Esophagus mucosa (tissue), 1 donor: Measurements from ENCODE around the gene SGPP2. TPM values are rescaled to one million over a fixed set of nuclear protein-coding genes. Genes with fewer than 3 reads are reported as not detected.
"Not testable (repeated sequence)": the region's sequence is repeated elsewhere in the genome, so short reads cannot be mapped to it uniquely, and the experiment has no call there.

Source experiments
- ATAC-seq: fragments of 200-7000 bp; cut with Tn5 transposase; one replicate; pipeline ENCODE4 v1.9.1; 2020
- total RNA-seq: library from RNA; stranded (reverse); gene quantifications from one replicate; pipeline ENCODE4 v1.2.4, GENCODE V29; 2023
- donor health status: DM: yes; HTN: yes; CAD: no.

Gene SGPP2
- 57.1 TPM for total RNA-seq

GRCh38 chr2:222424276-222424728, at the start of gene SGPP2:
SGPP2 (plus strand) TSS chr2:222424543; CDS start chr2:222424603, 60 bp downstream.
- peak; percentile 81 for ATAC-seq

GRCh38 chr2:222375798-222376197, 48.5 kb upstream of the SGPP2 start:
- no peak for ATAC-seq

GRCh38 chr2:222380456-222380855, 43.9 kb upstream of the SGPP2 start:
- ATAC-seq, result no peak

- ATAC-seq, result no peak
These were observed 42.8 kb upstream of the SGPP2 start for GRCh38 chr2:222381566-222381965.

GRCh38 chr2:222383255-222383654, 41.1 kb upstream of the SGPP2 start:
- no peak for ATAC-seq

- no peak for ATAC-seq
These were observed 32.5 kb upstream of the SGPP2 start for GRCh38 chr2:222391743-222392285.

- no peak for ATAC-seq
These were observed 30.5 kb upstream of the SGPP2 start for GRCh38 chr2:222393733-222394267.

- no peak for ATAC-seq
These were observed 25.9 kb upstream of the SGPP2 start for GRCh38 chr2:222398446-222398885.

GRCh38 chr2:222399038-222399783, 25.1 kb upstream of the SGPP2 start:
- ATAC-seq, result no peak

GRCh38 chr2:222404151-222404905, 20.0 kb upstream of the SGPP2 start:
- no peak for ATAC-seq

- ATAC-seq, result peak; percentile 67
These were observed 15.7 kb upstream of the SGPP2 start for GRCh38 chr2:222408684-222409083.

GRCh38 chr2:222410534-222410933, 13.8 kb upstream of the SGPP2 start:
- peak; percentile 29 for ATAC-seq

- not testable (repeated sequence) for ATAC-seq
These were observed 12.0 kb upstream of the SGPP2 start for GRCh38 chr2:222412334-222412733.

GRCh38 chr2:222413295-222413911, 10.9 kb upstream of the SGPP2 start:
- ATAC-seq, result no peak

- no peak for ATAC-seq
These were observed 5.6 kb upstream of the SGPP2 start for GRCh38 chr2:222418739-222419138.

- no peak for ATAC-seq
These were observed 3.8 kb upstream of the SGPP2 start for GRCh38 chr2:222420508-222420907.

- no peak for ATAC-seq
These were observed 2.7 kb upstream of the SGPP2 start for GRCh38 chr2:222421626-222422025.

GRCh38 chr2:222423186-222423585, 1.2 kb upstream of the SGPP2 start:
- no peak for ATAC-seq

GRCh38 chr2:222423632-222424275, 589 bp upstream of the SGPP2 start:
- peak; percentile 54 for ATAC-seq

- peak; percentile 24 for ATAC-seq
These were observed 657 bp downstream of the SGPP2 start for GRCh38 chr2:222424729-222425671.
